Measurements from ENCODE around the gene TMEM168.
"Not testable (repeated sequence)": the region's sequence is repeated elsewhere in the genome, so short reads cannot be mapped to it uniquely, and the experiment has no call there.

TMEM168 gene

DNA sequence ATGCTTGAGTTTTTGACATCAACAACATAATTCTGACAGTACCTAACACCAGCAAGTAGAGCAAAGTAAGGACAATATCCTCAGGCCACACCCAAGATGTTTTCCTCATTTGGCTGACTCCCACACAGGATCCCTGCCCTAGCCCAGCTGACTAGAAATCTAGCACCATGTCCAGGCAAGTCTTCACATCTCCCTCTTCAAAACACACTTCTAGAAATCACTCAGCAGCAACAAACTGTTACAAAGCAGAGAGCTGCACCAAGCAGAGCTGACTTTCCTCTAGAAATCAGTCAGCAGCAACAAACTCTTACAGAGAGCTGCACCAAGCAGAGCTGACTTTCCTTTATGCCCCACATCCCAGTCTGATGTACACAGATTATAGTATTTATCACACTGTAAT, 7.7 kb downstream of the TMEM168 start:
- no peak for DNase-seq

DNA sequence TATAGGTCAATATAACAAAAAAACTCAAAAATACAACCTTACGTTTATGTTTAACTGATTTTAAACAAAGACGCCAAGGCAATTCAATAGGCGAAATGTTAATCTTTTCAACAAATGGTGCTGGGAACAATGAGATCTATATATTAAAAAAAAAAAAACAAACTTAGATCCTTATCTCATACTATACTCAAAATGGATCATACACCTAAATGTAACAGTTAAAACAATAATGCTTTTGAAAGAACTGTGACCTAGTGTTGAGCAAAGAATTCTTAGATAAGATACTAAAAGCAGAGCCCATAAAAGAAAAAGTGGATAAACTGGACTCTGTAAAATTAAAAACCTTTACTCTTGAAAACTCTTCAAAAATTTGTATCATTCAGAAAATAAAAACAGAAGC, 8.6 kb downstream of the TMEM168 start:
- no peak for DNase-seq

GRCh38 chr7:112781110-112781509, 9.1 kb downstream of the TMEM168 start:
- no peak for DNase-seq

DNA sequence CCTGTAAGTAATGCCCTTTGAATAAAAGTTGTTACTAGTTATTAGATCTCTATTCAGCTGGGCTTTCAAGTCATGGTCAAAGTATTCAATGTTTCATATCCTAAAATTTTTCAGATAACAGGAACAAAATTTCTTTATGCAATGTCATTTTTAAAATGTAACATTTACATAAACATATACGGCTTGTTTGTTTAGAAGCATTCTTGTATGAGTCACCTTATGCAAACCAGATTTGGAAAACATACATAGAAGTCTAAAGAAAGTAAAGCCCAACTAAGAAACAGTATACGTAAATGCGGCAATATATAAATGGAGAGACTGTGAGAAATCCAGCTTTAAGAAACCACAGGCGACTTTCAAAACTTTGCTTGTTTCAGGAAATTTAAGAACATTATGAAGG, 10.5 kb downstream of the TMEM168 start:
- DNase-seq, result no peak

DNA sequence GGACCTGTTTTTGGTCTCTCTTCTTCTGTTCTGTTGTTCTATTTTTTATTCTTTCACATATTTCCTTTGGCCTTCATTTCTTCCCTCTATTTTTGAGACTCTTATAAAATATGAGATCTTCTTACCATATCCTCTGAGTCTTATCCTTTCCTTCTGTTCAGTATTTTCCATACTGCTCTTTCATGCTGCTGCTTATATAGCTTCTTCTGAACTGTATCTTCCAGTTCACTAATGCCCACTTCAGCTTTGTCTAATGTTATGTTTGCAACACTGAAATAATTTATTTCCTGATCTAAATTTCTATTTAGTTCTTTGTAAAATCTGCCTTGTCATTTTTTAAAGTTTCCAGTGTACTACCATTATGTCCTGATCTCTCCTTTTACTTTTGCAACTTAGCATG, 12.8 kb downstream of the TMEM168 start:
- DNase-seq, result no peak

DNA sequence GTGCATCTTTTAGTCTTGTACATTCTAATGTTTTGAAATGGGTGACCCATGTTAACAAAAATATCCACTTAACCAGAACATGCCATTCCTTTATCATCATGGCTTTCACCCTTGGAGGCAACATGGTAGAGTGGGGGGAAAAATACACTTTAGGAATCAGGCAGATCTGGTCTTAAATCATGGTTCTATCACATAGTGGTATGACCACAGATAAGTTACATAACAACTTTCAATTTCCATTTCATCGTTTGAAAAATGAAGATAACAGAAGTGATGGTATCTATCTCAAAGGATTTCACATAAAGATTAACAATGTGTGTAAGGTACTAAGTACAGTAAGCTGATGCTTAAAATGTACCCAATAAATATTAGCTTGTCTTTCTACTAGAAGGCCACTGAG, 19.0 kb downstream of the TMEM168 start:
- no peak for DNase-seq

DNA sequence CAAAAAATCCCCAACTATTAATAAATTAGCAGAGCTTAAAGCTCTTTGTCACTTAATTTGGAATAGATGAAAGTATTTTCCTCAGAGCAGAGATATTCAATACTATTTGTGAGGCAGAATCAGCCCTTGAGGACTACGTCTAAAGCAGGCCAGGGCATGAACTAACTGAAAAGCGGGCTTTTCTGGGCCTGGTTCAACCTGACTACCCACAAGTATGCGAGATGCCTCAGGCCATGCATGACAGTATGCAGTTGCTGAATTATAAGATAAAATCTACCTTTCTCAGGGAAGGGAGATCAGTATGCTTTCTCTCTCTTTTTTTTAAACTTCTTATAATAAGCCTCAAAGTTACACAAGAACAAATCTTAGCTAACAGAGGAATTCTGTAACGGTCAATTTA, 20.1 kb downstream of the TMEM168 start:
- DNase-seq, result no peak

DNA sequence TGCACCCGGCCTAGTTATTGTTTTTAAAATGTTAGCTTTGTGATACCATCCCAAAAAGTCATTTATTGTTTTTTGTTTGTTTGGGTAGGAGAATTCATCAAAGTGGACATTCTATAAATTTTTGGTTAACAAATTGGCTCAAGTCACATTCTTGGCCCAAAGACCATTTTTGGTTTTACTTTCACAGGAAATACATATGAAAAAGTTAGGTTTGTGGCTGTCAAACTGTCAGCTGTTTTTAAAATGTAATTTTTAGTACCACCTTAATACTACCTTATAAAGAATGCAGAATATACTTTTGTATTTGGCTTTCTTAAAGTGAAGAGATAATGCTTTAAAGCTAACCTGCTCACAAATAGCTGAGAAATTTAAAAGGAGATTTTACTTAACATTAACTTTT, 25.1 kb downstream of the TMEM168 start:
- no peak for DNase-seq

DNA sequence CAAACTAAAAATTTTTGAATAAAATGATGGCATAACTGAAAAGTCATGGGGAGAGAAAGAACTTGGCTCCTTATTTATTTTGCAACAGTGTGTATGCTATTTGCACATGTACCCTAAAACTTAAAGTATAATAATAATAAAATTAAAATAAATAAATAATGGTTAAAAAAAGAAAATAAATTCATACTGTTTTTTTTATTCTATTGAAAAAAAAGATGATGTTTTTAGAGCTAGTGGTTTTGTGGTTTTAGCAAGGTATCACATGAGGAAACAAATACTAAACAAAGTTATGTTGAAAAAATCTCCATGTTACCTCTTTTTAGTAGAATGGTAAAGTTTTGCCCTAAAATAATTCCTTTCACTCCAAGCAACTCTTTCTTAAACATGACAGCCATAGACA, 26.2 kb downstream of the TMEM168 start:
- DNase-seq, result no peak

DNA sequence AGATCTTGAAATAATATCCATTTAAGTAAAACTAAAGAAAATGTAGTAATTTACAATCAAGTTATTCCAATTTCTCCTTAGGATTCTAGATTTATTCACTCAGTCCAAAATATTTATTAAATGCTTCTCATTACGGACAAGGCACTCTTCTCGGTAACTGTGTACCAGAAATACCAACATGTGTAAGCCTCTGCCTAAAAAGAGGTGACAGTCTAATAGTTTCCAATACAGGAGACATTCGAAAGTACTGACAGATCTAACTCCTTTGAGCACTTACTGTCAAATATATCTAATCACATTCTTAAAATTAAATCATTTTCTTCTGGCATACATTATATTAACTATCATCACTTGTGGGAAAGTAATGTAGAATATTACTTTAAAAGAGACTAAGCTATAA, 26.9 kb downstream of the TMEM168 start:
- DNase-seq, result no peak

DNA sequence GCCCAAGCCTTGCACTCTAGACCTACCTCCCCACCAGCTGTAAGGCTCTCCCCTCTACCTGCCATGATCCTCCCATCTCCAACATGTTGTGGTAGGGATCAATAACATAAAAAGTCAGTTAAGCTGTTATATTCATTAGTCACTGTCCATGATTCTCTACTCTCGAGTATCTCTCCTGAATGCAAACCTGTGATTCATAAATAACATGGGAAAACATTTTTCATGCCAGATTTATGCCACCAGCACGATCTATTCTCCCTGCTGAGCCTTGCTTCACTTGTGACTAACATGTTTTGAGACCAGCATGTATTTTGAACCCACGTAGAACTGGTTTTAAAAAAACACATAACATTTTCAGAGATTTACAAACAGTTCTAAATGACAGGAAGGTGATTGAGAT, 30.3 kb downstream of the TMEM168 start:
- no peak for DNase-seq

GRCh38 chr7:112757337-112757736, 32.9 kb downstream of the TMEM168 start:
- no peak for DNase-seq

GRCh38 chr7:112753298-112753697, 36.9 kb downstream of the TMEM168 start:
- no peak for DNase-seq

DNA sequence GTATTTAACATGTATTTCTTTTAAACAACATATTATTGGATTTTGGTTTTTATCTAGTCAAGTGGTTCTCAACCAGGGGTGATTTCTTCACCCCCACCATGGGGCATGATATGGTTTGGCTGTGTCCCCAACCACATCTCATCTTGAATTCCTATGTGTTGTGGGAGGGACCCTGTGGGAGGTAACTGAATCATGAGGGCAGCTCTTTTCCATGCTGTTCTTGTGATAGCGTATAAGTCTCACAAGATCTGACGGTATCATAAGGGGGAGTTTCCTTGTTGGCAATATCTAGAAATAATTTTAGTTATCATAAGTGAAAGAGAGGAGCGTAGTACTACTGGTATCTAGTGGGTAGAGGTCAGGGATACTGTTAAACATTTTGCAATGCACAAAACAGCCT, 37.6 kb downstream of the TMEM168 start:
- no peak for DNase-seq

DNA sequence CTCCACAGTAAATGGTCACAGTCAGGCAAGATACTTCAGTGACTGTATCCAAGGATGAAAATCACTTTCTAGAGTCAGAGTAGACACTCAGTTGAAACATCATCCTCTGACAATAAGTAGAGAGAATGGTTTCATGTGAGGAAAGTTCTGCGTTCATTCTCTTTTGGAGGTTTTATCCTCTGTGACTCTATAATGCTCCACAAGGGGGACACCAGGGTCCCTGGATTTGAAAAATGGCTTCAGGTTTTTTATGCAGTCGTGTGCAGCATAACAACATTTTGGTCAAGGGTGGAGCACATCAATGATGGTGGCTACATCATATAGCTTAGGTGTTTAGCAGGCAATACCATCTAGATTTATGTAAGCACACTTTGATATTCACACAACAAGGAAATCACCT, 40.4 kb downstream of the TMEM168 start:
- no peak for DNase-seq

GRCh38 chr7:112748381-112748780, 41.8 kb downstream of the TMEM168 start:
- no peak for DNase-seq

DNA sequence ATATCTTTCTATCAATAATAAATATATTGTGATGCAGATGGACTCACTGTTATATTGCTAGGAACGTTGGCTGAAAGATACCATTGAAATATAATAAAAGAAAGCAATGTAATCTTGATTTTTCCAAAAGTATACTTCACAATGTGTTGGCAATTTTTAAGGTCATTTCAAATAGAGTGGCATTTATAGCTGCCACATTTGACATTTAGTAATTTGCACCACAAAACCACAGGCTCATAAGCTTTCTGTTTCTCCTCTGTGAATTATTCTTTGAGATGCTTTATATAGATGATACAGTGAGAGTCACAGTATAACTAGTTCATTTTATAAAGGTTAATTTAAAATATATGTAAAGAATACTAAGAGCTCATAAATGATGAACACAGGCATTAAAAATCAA, 44.6 kb downstream of the TMEM168 start:
- DNase-seq, result no peak

GRCh38 chr7:112744818-112745217, 45.4 kb downstream of the TMEM168 start:
- no peak for DNase-seq

- no peak for DNase-seq
Measured at GRCh38 chr7:112743811-112744210, 46.4 kb downstream of the TMEM168 start.

DNA sequence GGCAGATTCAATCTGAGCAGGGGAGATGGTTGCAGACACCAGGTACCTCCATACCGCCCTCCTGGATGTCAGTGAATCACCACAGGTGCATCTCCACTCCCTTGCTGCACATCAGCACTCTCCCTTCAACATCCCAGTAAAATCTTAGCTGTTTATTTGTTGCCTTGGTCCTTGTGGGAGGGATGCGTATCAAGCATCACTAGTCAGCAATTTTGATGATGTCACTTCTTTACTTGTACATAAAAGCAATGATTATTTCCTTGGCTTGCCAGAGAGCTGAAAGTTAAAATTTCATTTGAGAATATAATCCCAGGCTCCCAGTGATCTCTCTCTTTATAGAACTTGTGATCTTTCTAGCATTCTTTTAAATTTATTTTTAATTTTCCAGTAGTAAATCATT, 49.5 kb downstream of the TMEM168 start:
- no peak for DNase-seq

GRCh38 chr7:112739436-112740180, 50.6 kb downstream of the TMEM168 start:
- DNase-seq, result no peak

DNA sequence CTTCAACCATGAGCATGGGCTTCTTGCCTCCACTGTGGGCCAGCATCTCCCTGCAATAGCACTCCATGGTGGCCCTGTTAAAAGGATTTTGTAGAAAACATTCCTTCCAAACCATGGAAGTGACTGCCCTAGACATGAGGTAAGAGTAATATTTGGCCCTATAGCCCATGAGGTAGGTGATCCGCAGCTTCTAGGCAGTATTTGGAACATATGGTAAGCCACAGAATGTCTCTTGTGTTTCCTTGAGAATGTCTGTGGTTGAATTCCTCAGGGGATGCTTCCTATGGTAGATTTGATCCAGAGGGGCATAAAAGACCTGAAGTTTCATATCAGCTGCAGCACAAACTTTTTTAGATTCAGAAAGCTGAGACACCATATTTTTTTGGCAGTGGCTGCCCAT, 54.9 kb downstream of the TMEM168 start:
- DNase-seq, result no peak

GRCh38 chr7:112731324-112731723, 58.9 kb downstream of the TMEM168 start:
- DNase-seq, result not testable (repeated sequence)

DNA sequence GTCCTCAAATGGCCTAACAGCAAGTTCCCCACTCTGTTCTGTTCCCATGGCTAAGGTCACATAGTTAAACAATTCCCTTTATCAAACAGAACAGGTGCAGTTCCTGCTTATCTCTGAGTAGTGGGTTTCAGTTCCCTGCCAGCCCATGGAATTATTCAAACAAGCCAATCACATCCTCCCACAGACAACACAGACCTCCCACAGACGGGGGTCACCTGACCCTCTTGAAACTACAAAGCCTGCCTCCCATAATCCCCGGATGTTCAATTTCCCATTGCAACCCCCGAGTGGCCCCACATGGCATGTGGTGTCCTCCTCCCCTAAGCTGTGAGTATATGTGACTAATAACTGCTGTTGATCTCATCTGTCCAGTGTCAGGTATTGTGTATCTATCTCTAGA, 64.1 kb downstream of the TMEM168 start:
- DNase-seq, result no peak
